GM12873 (cell line): ENCODE measurements around the gene SLMAP.

Source experiments
- TF ChIP-seq, protein P1 (sequence below): IDR thresholded peaks from 2 replicates; pipeline ENCODE4 v1.5.1; 2012; ENCODE audit warnings: low read depth, mild to moderate bottlenecking, moderate library complexity, low read length, control low read depth; ENCODE audit not compliant: insufficient read depth; ENCODE audit errors: missing control alignments

SLMAP gene

DNA sequence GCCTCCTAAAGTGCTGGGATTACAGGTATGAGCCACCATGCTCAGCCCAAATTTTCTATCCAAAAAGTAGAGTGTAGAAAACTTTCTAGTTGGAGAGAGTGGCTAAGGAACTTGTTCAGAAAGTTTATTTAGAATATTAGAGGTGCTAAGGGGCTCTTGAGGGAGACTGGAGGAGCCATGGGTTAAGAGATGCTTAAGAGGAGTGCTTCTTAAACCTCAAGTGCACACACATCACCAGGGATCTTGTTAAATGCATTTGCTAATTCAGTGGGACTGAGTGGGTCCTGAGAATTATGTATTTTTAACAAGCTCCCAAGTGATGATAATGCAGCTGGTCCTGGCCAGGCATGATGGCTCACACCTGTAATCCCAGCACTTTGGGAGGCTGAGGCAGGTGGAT lies 29.7 kb upstream of the SLMAP start:
- TF ChIP-seq, protein P1, sequence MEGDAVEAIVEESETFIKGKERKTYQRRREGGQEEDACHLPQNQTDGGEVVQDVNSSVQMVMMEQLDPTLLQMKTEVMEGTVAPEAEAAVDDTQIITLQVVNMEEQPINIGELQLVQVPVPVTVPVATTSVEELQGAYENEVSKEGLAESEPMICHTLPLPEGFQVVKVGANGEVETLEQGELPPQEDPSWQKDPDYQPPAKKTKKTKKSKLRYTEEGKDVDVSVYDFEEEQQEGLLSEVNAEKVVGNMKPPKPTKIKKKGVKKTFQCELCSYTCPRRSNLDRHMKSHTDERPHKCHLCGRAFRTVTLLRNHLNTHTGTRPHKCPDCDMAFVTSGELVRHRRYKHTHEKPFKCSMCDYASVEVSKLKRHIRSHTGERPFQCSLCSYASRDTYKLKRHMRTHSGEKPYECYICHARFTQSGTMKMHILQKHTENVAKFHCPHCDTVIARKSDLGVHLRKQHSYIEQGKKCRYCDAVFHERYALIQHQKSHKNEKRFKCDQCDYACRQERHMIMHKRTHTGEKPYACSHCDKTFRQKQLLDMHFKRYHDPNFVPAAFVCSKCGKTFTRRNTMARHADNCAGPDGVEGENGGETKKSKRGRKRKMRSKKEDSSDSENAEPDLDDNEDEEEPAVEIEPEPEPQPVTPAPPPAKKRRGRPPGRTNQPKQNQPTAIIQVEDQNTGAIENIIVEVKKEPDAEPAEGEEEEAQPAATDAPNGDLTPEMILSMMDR, result no peak

DNA sequence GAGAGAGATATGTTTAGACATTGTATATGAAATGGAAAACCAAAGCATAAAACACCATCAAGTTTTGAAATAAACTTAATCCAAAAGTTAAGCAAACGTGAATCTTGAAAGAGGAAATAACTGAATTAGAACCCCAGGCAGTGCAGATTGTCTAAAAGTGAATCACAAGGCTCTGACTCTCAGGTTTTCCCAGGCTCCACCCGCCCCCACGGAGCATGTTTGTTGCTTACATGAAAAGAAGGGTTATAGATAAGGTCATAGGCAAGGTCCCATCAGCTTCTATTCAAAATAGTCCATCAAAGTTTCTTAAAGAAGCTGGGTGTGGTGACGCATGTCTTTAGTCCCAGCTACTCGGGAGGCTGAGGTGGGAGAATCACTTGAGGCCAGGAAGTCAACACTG lies 29.0 kb upstream of the SLMAP start:
- TF ChIP-seq, protein P1, result no peak

DNA sequence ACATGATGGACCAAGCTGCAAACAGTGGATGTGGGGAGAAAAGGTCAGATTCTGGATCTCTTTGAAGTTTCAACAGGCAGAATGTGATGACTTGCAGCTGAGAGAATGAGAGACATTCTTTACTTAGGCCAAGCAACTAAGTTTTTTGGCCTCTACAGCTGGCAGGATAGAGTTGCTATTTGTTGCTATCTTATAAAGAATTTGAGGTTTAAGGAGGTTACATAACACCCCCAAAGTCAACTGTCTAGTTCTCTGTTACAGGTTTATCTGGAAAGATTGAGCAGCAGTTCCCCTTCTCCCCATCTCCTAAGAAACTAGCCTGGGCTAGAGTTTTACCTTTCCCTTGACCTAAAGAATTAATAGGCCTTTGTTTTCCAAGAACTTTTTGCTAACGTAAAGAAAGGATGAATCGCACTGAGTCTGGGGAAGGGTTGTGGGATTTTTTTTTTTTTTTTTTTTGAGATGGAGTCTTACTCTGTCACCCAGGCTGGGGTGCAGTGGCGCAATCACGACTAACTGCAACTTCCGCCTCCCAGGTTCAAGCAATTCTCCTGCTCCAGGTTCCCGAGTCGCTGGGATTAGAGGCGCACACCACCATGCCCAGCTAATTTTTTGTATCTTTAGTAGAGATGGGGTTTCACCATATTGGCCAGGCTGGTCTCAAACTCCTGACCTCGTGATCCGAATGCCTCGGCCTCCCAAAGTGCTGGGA lies 26.6 kb upstream of the SLMAP start:
- TF ChIP-seq, protein P1, result no peak

DNA sequence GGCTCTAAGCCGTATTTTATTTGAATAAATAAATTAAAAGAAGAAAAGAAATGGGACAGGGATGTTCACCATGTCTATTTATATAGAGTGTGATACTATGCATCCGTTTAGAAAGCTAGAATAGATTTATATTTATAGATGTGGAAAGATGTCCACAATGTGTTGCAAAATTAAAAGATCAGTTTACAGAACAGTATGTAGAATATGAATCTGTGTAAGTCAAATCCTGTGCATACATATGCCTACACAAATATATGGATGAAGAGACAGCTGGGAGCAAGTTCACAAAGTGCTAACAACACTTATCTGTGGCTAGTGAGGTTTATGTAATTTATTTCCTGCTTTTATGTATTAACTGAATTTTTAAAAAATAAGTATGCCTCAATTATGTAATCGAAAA lies 25.4 kb upstream of the SLMAP start:
- TF ChIP-seq, protein P1, result no peak

DNA sequence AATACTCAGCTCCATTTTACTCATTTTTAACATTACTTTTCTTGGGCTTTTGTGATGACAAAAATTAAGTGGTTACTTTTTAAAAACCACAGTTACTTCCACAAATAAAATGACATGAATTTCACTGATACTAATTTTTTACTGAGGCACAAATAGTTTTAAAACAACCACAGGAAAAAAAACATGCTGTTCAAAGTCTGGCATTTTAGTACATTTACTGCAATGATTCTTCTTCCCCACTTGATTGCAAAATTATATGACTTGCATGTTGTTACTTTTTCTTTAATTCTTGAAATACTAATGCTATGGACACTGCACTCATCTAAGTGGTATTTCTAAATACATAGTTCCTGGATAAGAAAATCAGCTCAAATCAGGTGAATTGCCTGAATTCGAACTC lies 24.8 kb upstream of the SLMAP start:
- TF ChIP-seq, protein P1, result no peak

DNA sequence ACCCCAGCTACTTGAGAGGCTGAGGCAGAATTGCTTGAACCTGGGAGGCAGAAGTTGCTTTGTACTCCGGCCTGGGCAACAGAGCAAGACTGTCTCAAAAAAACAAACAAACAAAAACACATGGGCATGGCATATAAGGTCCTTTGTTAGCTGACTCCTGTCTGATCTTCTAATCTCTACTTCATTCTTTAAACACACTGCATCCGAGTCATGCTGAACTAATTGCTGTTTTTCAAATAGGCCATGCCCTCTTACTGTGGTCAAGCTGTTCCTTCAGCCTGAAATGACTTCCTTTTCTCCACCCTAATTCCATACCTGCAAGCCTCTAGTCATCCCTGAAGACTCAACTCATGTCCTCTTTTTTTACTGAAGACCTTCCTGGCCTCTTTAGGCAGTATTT lies 22.3 kb upstream of the SLMAP start:
- TF ChIP-seq, protein P1, result no peak

DNA sequence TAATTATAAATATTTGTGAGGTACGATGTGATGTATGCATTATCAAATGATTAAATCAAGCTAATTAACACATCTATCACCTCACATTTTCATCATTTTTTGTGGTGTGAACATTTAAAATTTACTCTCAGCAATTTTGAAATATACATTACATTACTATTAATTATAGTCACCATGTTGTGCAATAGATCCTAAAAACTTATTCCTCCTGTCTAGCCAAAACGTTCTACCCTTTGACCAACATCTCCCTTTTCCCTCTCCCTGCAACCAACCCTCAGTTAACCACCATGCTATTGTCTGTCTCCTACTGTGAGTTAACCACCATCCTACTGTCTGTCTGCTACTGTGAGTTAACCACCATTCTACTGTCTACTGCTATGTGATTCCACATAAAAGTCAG lies 20.7 kb upstream of the SLMAP start:
- TF ChIP-seq, protein P1, result no peak
